Measurements from ENCODE around the gene PCIF1.

Gene PCIF1

GRCh38 chr20:45920462-45921336, 13.8 kb upstream of the PCIF1 start:
- no peaks in the 10 kb centered on the region for H3K36me3 ChIP-seq (ENCODE audit: control insufficient read depth, low read length)
- H3K9me2 ChIP-seq (replicated peaks; ENCODE audit: control insufficient read depth, low read length), result no peaks in the 10 kb centered on the region
- TF ChIP-seq EZH2phosphoT487 (IDR thresholded peaks at IDR 0.05; ENCODE audit: borderline replicate concordance, low read length), result no peak
- no peak for TF ChIP-seq CTCF (IDR thresholded peaks at IDR 0.05; ENCODE audit: low read depth, low read length, poor library complexity, severe bottlenecking)
- no peak overlapping the region for H3K27ac ChIP-seq (ENCODE audit: low read depth, low read length)
- H3K4me1 ChIP-seq (ENCODE audit: control insufficient read depth, low read length), result no peaks in the 10 kb centered on the region
- H3K27me3 ChIP-seq (ENCODE audit: control insufficient read depth, low read length), result peaks cover 15% of the 10 kb centered on the region
- H4K20me1 ChIP-seq (ENCODE audit: control insufficient read depth, insufficient read depth, low read depth, low read length), result no peaks in the 10 kb centered on the region
- no peaks in the 10 kb centered on the region for H3K9me3 ChIP-seq (ENCODE audit: control insufficient read depth, insufficient read depth, low read length)
- no peaks in the 10 kb centered on the region for H3F3A ChIP-seq (ENCODE audit: control insufficient read depth, insufficient read depth)
- no peak overlapping the region for H3K4me3 ChIP-seq (ENCODE audit: low read length)
- no peaks in the 10 kb centered on the region for H3K79me2 ChIP-seq (ENCODE audit: control insufficient read depth, low read length)
- no peak overlapping the region for H3K4me2 ChIP-seq (ENCODE audit: low read length)

- H3K4me1 ChIP-seq (ENCODE audit: control insufficient read depth, low read length), result no peaks in the 10 kb centered on the region
- H3K27ac ChIP-seq (ENCODE audit: low read depth, low read length), result no peak overlapping the region
- H3K9me3 ChIP-seq (ENCODE audit: control insufficient read depth, insufficient read depth, low read length), result no peaks in the 10 kb centered on the region
- no peak overlapping the region for H3K4me2 ChIP-seq (ENCODE audit: low read length)
- no peaks in the 10 kb centered on the region for H3K9me2 ChIP-seq (replicated peaks; ENCODE audit: control insufficient read depth, low read length)
- H3K36me3 ChIP-seq (ENCODE audit: control insufficient read depth, low read length), result no peaks in the 10 kb centered on the region
- no peak for TF ChIP-seq EZH2phosphoT487 (IDR thresholded peaks at IDR 0.05; ENCODE audit: borderline replicate concordance, low read length)
- no peak for TF ChIP-seq CTCF (IDR thresholded peaks at IDR 0.05; ENCODE audit: low read depth, low read length, poor library complexity, severe bottlenecking)
- H3K79me2 ChIP-seq (ENCODE audit: control insufficient read depth, low read length), result no peaks in the 10 kb centered on the region
- H3K4me3 ChIP-seq (ENCODE audit: low read length), result no peak overlapping the region
- peaks cover 12% of the 10 kb centered on the region for H3K27me3 ChIP-seq (ENCODE audit: control insufficient read depth, low read length)
- no peaks in the 10 kb centered on the region for H3F3A ChIP-seq (ENCODE audit: control insufficient read depth, insufficient read depth)
- no peaks in the 10 kb centered on the region for H4K20me1 ChIP-seq (ENCODE audit: control insufficient read depth, insufficient read depth, low read depth, low read length)
Measured at GRCh38 chr20:45921337-45922189, 12.9 kb upstream of the PCIF1 start.

GRCh38 chr20:45924391-45925261, 9.9 kb upstream of the PCIF1 start:
- Histone ChIP-seq H3K4me1 (ENCODE audit: control insufficient read depth, low read length) (no peaks in the 10 kb centered on the region), H3K27me3 (ENCODE audit: control insufficient read depth, low read length) (peaks cover 9% of the 10 kb centered on the region), H3F3A (ENCODE audit: control insufficient read depth, insufficient read depth) (no peaks in the 10 kb centered on the region), H3K9me3 (ENCODE audit: control insufficient read depth, insufficient read depth, low read length) (no peaks in the 10 kb centered on the region), H3K9me2 (replicated peaks; ENCODE audit: control insufficient read depth, low read length) (no peaks in the 10 kb centered on the region), H3K4me2 (ENCODE audit: low read length) (no peak overlapping the region), H3K27ac (ENCODE audit: low read depth, low read length) (no peak overlapping the region), H3K4me3 (ENCODE audit: low read length) (no peak overlapping the region), H4K20me1 (ENCODE audit: control insufficient read depth, insufficient read depth, low read depth, low read length) (no peaks in the 10 kb centered on the region), H3K36me3 (ENCODE audit: control insufficient read depth, low read length) (no peaks in the 10 kb centered on the region), H3K79me2 (ENCODE audit: control insufficient read depth, low read length) (no peaks in the 10 kb centered on the region)
- TF ChIP-seq CTCF (IDR thresholded peaks at IDR 0.05; ENCODE audit: low read depth, low read length, poor library complexity, severe bottlenecking), result no peak
- TF ChIP-seq EZH2phosphoT487 (IDR thresholded peaks at IDR 0.05; ENCODE audit: borderline replicate concordance, low read length), result no peak
